Neural cell (in vitro differentiated cells): ENCODE results near the gene TOB1. TPM values are rescaled to one million over a fixed set of nuclear protein-coding genes. Genes with fewer than 3 reads are reported as not detected.

ENCODE experiments used
- H2AFZ ChIP-seq: fragments of 200-600, 300-800 bp; sonication (generic), shearing (Covaris generic); 2 replicates; pipeline ENCODE4 v1.6.0; 2014; ENCODE audit warnings: low read depth, mild to moderate bottlenecking, antibody characterized with exemption, low read length, moderate library complexity
- H3F3A ChIP-seq: fragments of 200-600 bp; shearing (Covaris generic); 2 replicates; pipeline ENCODE4 v1.6.1; 2016; ENCODE audit warnings: mild to moderate bottlenecking, moderate library complexity, mixed read lengths, antibody characterized with exemption, low read length; ENCODE audit not compliant: insufficient read depth, poor library complexity, severe bottlenecking
- H3K27ac ChIP-seq: fragments of 200-600, 300-800 bp; sonication (generic), shearing (Covaris generic); 2 replicates; pipeline ENCODE4 v1.5.1; 2014; ENCODE audit warnings: mild to moderate bottlenecking, low read length, moderate library complexity
- H3K27me3 ChIP-seq: fragments of 300-800, 200-600 bp; sonication (generic), shearing (Covaris generic); 2 replicates; pipeline ENCODE4 v1.6.0; 2014; ENCODE audit warnings: mild to moderate bottlenecking, low read depth, low read length, moderate library complexity; ENCODE audit not compliant: insufficient read depth
- H3K36me3 ChIP-seq: fragments of 300-800, 200-600 bp; sonication (generic), shearing (Covaris generic); 2 replicates; pipeline ENCODE4 v1.5.1; 2014; ENCODE audit warnings: mild to moderate bottlenecking, antibody characterized with exemption, low read length, moderate library complexity; ENCODE audit not compliant: insufficient read depth
- H3K4me2 ChIP-seq: fragments of 300-800, 200-600 bp; sonication (generic), shearing (Covaris generic); 2 replicates; pipeline ENCODE4 v1.6.0; 2014; ENCODE audit warnings: mild to moderate bottlenecking, low read length
- H3K4me3 ChIP-seq: fragments of 300-800, 200-600 bp; sonication (generic), shearing (Covaris generic); 2 replicates; pipeline ENCODE4 v1.5.1; 2014; ENCODE audit warnings: mild to moderate bottlenecking, low read length, moderate library complexity
- H3K79me2 ChIP-seq: fragments of 200-600 bp; shearing (Covaris generic); replicated peaks from 2 replicates; pipeline ENCODE4 v1.6.0; 2014; ENCODE audit warnings: mild to moderate bottlenecking, low read length, moderate library complexity; ENCODE audit not compliant: insufficient read depth
- H3K9ac ChIP-seq: fragments of 300-800, 200-600 bp; sonication (generic), shearing (Covaris generic); 2 replicates; pipeline ENCODE4 v1.6.1; 2016; ENCODE audit warnings: mild to moderate bottlenecking, low read length, mixed read lengths
- H3K9me2 ChIP-seq: fragments of 200-600 bp; shearing (Covaris generic); 2 replicates; pipeline ENCODE4 v1.6.1; 2016; ENCODE audit warnings: mild to moderate bottlenecking, low read length, mixed read lengths; ENCODE audit not compliant: insufficient read depth
- H3K9me3 ChIP-seq: fragments of 200-600, 300-800 bp; sonication (generic), shearing (Covaris generic); 2 replicates; pipeline ENCODE4 v1.6.1; 2016; ENCODE audit warnings: mild to moderate bottlenecking, mixed run types, low read length, moderate library complexity, mixed read lengths
- H4K20me1 ChIP-seq: fragments of 200-600 bp; shearing (Covaris generic); 2 replicates; pipeline ENCODE4 v1.6.1; 2016; ENCODE audit warnings: mild to moderate bottlenecking, mixed run types; ENCODE audit not compliant: insufficient read depth
- EP300 ChIP-seq: fragments of 450-650 bp; conservative IDR thresholded peaks from 2 replicates; pipeline ENCODE4 v1.6.1; 2014; ENCODE audit warnings: antibody characterized with exemption, mild to moderate bottlenecking, moderate library complexity; ENCODE audit not compliant: poor library complexity, severe bottlenecking
- EZH2 ChIP-seq: fragments of 200-600, 300-800 bp; shearing (Covaris generic), sonication (generic); IDR thresholded peaks from 2 replicates; pipeline ENCODE4 v1.6.1; 2014; ENCODE audit warnings: antibody characterized with exemption, low read length, borderline replicate concordance, mild to moderate bottlenecking; ENCODE audit not compliant: insufficient read depth, poor library complexity, severe bottlenecking
- MXI1 ChIP-seq: fragments of 450-650 bp; conservative IDR thresholded peaks from 2 replicates; pipeline ENCODE4 v1.6.1; 2014; ENCODE audit warnings: antibody characterized with exemption, mild to moderate bottlenecking; ENCODE audit not compliant: poor library complexity, severe bottlenecking
- POLR2AphosphoS5 ChIP-seq: IDR thresholded peaks from 2 replicates; pipeline ENCODE4 v1.6.1; 2012
- RAD21 ChIP-seq: fragments of 450-650 bp; conservative IDR thresholded peaks from 2 replicates; pipeline ENCODE4 v1.6.1; 2014; ENCODE audit warnings: antibody characterized with exemption, mild to moderate bottlenecking, moderate library complexity
- polyA plus RNA-seq: library from polyadenylated mRNA; depleted of rRNA; stranded (reverse); fragments of >200 nt; gene quantifications from 2 replicates; pipeline ENCODE4 v1.2.3, GENCODE V29; 2014
- TF ChIP-seq, protein P1 (sequence below): fragments of 450-650 bp; IDR thresholded peaks from 2 replicates; pipeline ENCODE4 v1.5.1; 2014; ENCODE audit warnings: antibody characterized with exemption, mild to moderate bottlenecking, moderate library complexity; ENCODE audit not compliant: poor library complexity, severe bottlenecking
- TF ChIP-seq, protein P2 (sequence below): IDR thresholded peaks from 2 replicates; pipeline ENCODE4 v1.6.1; 2012; ENCODE audit warnings: borderline replicate concordance

TOB1 gene
- polyA plus RNA-seq, 1 donor from 2014 or later, result 8.9 TPM

DNA sequence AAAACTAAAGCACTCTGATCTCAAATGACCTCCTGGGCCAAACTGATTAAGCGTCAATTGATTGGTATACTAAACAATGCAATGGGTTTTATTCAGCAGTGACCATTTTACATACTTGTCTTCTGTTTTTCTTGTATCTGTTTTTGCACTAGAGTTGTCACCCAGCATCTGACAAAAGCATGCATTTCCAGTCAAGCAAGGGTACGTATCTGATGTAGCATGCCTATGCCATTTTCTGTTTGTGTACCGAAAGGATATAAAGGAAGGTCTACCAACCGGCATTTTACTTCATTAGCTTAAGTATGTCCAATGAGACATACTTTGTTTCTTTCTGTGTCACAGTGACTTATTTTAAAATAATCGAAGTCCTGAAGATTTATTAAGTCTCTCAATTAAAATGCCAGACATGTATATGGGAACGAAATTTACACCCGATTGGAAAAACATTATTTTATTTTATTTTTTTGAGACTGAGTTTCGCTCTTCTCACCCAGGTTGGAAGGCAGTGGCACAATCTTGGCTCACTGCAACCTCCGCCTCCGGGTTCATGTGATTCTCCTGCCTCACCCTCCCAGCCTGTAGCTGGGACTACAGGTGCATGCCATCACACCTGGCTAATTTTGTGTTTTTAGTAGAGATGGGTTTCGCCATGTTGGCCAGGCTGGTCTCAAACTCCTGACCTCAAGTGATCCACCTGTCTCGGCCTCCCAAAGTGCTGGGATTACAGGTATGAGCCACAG, 7.5 kb downstream of the TOB1 start:
- H3K4me2 ChIP-seq, result no peak overlapping the region
- H3K9ac ChIP-seq, result no peak overlapping the region
- H2AFZ ChIP-seq, result no peak overlapping the region
- H3K4me3 ChIP-seq, result no peak overlapping the region
- TF ChIP-seq POLR2AphosphoS5 (no peak), MXI1 (no peak), EZH2 (no peak)
- TF ChIP-seq, protein P1, sequence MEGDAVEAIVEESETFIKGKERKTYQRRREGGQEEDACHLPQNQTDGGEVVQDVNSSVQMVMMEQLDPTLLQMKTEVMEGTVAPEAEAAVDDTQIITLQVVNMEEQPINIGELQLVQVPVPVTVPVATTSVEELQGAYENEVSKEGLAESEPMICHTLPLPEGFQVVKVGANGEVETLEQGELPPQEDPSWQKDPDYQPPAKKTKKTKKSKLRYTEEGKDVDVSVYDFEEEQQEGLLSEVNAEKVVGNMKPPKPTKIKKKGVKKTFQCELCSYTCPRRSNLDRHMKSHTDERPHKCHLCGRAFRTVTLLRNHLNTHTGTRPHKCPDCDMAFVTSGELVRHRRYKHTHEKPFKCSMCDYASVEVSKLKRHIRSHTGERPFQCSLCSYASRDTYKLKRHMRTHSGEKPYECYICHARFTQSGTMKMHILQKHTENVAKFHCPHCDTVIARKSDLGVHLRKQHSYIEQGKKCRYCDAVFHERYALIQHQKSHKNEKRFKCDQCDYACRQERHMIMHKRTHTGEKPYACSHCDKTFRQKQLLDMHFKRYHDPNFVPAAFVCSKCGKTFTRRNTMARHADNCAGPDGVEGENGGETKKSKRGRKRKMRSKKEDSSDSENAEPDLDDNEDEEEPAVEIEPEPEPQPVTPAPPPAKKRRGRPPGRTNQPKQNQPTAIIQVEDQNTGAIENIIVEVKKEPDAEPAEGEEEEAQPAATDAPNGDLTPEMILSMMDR, result no peak
- no peaks in the 10 kb centered on the region for H3K9me3 ChIP-seq
- peaks cover 25% of the 10 kb centered on the region for H3K79me2 ChIP-seq
- no peaks in the 10 kb centered on the region for H3K9me2 ChIP-seq
- no peaks in the 10 kb centered on the region for H3F3A ChIP-seq
- no peak overlapping the region for H3K27ac ChIP-seq
- H3K36me3 ChIP-seq, result no peaks in the 10 kb centered on the region
- H4K20me1 ChIP-seq, result no peaks in the 10 kb centered on the region
- H3K27me3 ChIP-seq, result no peaks in the 10 kb centered on the region

DNA sequence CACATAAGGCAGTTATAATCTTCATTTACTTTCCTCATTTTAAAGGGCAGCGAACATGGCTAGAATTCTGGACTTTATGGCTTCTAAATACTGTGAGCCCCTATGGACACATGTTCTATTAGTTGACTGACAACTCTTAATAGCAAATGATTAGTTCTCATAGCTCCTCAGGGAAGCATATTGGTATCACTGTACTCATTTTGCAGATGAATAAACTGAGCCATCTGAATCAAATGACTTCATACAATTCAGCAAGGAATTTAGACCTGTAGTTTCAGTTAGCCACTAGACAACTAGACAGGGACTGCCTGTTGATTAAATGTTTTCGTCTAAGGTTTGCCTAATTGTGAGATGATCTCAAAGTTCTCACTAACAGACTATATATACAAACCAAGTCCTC, 9.7 kb downstream of the TOB1 start:
- Histone ChIP-seq H3K9me2 (no peaks in the 10 kb centered on the region), H3K36me3 (no peaks in the 10 kb centered on the region), H3K79me2 (peaks cover 3% of the 10 kb centered on the region), H3F3A (no peaks in the 10 kb centered on the region), H3K4me3 (no peak overlapping the region), H3K27me3 (no peaks in the 10 kb centered on the region), H3K9me3 (no peaks in the 10 kb centered on the region), H2AFZ (no peak overlapping the region), H3K27ac (no peak overlapping the region), H3K9ac (no peak overlapping the region), H4K20me1 (no peaks in the 10 kb centered on the region), H3K4me2 (no peak overlapping the region)
- TF ChIP-seq RAD21 (no peak), EP300 (no peak), MXI1 (no peak)
- TF ChIP-seq, protein P2, sequence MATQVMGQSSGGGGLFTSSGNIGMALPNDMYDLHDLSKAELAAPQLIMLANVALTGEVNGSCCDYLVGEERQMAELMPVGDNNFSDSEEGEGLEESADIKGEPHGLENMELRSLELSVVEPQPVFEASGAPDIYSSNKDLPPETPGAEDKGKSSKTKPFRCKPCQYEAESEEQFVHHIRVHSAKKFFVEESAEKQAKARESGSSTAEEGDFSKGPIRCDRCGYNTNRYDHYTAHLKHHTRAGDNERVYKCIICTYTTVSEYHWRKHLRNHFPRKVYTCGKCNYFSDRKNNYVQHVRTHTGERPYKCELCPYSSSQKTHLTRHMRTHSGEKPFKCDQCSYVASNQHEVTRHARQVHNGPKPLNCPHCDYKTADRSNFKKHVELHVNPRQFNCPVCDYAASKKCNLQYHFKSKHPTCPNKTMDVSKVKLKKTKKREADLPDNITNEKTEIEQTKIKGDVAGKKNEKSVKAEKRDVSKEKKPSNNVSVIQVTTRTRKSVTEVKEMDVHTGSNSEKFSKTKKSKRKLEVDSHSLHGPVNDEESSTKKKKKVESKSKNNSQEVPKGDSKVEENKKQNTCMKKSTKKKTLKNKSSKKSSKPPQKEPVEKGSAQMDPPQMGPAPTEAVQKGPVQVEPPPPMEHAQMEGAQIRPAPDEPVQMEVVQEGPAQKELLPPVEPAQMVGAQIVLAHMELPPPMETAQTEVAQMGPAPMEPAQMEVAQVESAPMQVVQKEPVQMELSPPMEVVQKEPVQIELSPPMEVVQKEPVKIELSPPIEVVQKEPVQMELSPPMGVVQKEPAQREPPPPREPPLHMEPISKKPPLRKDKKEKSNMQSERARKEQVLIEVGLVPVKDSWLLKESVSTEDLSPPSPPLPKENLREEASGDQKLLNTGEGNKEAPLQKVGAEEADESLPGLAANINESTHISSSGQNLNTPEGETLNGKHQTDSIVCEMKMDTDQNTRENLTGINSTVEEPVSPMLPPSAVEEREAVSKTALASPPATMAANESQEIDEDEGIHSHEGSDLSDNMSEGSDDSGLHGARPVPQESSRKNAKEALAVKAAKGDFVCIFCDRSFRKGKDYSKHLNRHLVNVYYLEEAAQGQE, result no peak
